ENCODE data around the gene PREX1. TPM values are rescaled to one million over a fixed set of nuclear protein-coding genes. Genes with fewer than 3 reads are reported as not detected.

PREX1 gene
- polyA plus RNA-seq, 1 donor (not counting 4 experiments of a cell fraction or from before 2014, with no cell fraction given): 0.22 TPM

- Histone ChIP-seq H3K27ac (ENCODE audit: control insufficient read depth, insufficient read depth, low read length) (no peak overlapping the region), H3K4me2 (ENCODE audit: control insufficient read depth, extremely low read depth, insufficient read depth, low read depth, low read length) (no peak overlapping the region), H3K9me1 (ENCODE audit: control insufficient read depth, extremely low read depth, insufficient read depth, low read length) (no peaks in the 10 kb centered on the region), H3K9me3 (ENCODE audit: control insufficient read depth, low read depth, low read length) (no peaks in the 10 kb centered on the region), H3K4me3 (ENCODE audit: control insufficient read depth in 2 of 3, extremely low read depth in 1 of 3, insufficient read depth in 2 of 3, low read depth in 1 of 3, low read length in 3 of 3) (no peak overlapping the region), H3K9ac (ENCODE audit: control insufficient read depth, extremely low read depth, insufficient read depth, low read length) (no peak overlapping the region), H4K20me1 (ENCODE audit: control insufficient read depth, extremely low read depth, insufficient read depth, low read length) (no peaks in the 10 kb centered on the region), H3K4me1 (ENCODE audit: control insufficient read depth, extremely low read depth, insufficient read depth, low read length) (no peaks in the 10 kb centered on the region), H3K36me3 (ENCODE audit: control insufficient read depth in 2 of 2, extremely low read depth in 1 of 2, insufficient read depth in 2 of 2, low read length in 2 of 2) (no peaks in the 10 kb centered on the region), H3K79me2 (ENCODE audit: control insufficient read depth, insufficient read depth, low read length) (no peaks in the 10 kb centered on the region), H3K27me3 (ENCODE audit: control insufficient read depth, extremely low read depth, insufficient read depth, low read length) (no peaks in the 10 kb centered on the region), H2AFZ (ENCODE audit: control insufficient read depth, low read length) (no peak overlapping the region)
- DNase-seq (ENCODE audit: low read depth, low spot score) (no peak), FAIRE-seq (no peak)
- dilution Hi-C loops (cut with MboI; ENCODE audit: extremely low pct_ligation_motif_present, low sequenced_read_pairs): no loop called here
- no peak for TF ChIP-seq CTCF (optimal IDR thresholded peaks at IDR 0.05 in 1 of 3, IDR thresholded peaks at IDR 0.05 in 1 of 3, conservative IDR thresholded peaks at IDR 0.05 in 1 of 3; ENCODE audit: extremely low read depth in 1 of 3, insufficient read depth in 2 of 3, low read length in 3 of 3)
- no peak for TF ChIP-seq EZH2 (IDR thresholded peaks at IDR 0.05; ENCODE audit: low read length)
Observed at GRCh38 chr20:48603116-48603818, 224.5 kb downstream of the PREX1 start.

- Histone ChIP-seq H3K27me3 (ENCODE audit: control insufficient read depth, extremely low read depth, insufficient read depth, low read length) (no peaks in the 10 kb centered on the region), H3K79me2 (ENCODE audit: control insufficient read depth, insufficient read depth, low read length) (no peaks in the 10 kb centered on the region), H3K4me3 (ENCODE audit: control insufficient read depth in 2 of 3, extremely low read depth in 1 of 3, insufficient read depth in 2 of 3, low read depth in 1 of 3, low read length in 3 of 3) (no peak overlapping the region), H2AFZ (ENCODE audit: control insufficient read depth, low read length) (no peak overlapping the region), H3K4me1 (ENCODE audit: control insufficient read depth, extremely low read depth, insufficient read depth, low read length) (no peaks in the 10 kb centered on the region), H3K27ac (ENCODE audit: control insufficient read depth, insufficient read depth, low read length) (no peak overlapping the region), H3K4me2 (ENCODE audit: control insufficient read depth, extremely low read depth, insufficient read depth, low read depth, low read length) (no peak overlapping the region), H4K20me1 (ENCODE audit: control insufficient read depth, extremely low read depth, insufficient read depth, low read length) (no peaks in the 10 kb centered on the region), H3K9me1 (ENCODE audit: control insufficient read depth, extremely low read depth, insufficient read depth, low read length) (no peaks in the 10 kb centered on the region), H3K9ac (ENCODE audit: control insufficient read depth, extremely low read depth, insufficient read depth, low read length) (no peak overlapping the region), H3K36me3 (ENCODE audit: control insufficient read depth in 2 of 2, extremely low read depth in 1 of 2, insufficient read depth in 2 of 2, low read length in 2 of 2) (no peaks in the 10 kb centered on the region), H3K9me3 (ENCODE audit: control insufficient read depth, low read depth, low read length) (no peaks in the 10 kb centered on the region)
- dilution Hi-C loops (cut with MboI; ENCODE audit: extremely low pct_ligation_motif_present, low sequenced_read_pairs): no loop called here
- FAIRE-seq (no peak), DNase-seq (ENCODE audit: low read depth, low spot score) (no peak)
- TF ChIP-seq EZH2 (IDR thresholded peaks at IDR 0.05; ENCODE audit: low read length): no peak
- no peak for TF ChIP-seq CTCF (optimal IDR thresholded peaks at IDR 0.05 in 1 of 3, IDR thresholded peaks at IDR 0.05 in 1 of 3, conservative IDR thresholded peaks at IDR 0.05 in 1 of 3; ENCODE audit: extremely low read depth in 1 of 3, insufficient read depth in 2 of 3, low read length in 3 of 3)
Observed at GRCh38 chr20:48601798-48602197, 226.0 kb downstream of the PREX1 start.
